ENCODE results near the gene COL4A6.

The COL4A6 gene

GRCh38 chrX:108322234-108322633, 116.0 kb downstream of the COL4A6 start:
- DNase-seq, result no peak

DNA sequence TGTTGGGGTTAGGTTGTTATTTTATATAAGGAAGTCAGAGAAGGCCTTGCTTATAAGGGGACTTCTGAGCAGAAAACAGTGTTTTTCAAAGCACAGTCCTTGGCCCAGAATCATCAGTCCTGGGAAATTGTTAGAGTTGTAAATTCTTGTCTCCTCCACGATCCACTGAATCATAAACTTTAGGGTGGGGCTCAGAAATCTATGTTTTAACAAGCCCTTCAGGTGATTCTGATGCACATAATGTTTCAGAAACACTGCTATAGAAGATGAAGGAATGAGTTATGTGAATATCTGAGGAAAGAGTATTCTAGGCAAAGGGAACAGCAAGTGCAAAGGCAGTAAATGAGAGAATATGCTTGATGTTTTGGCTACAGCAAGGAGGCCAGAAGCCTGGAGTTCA, 121.8 kb downstream of the COL4A6 start:
- no peak for DNase-seq

- no peak for DNase-seq
These were observed 124.6 kb downstream of the COL4A6 start for GRCh38 chrX:108313669-108314068.

DNA sequence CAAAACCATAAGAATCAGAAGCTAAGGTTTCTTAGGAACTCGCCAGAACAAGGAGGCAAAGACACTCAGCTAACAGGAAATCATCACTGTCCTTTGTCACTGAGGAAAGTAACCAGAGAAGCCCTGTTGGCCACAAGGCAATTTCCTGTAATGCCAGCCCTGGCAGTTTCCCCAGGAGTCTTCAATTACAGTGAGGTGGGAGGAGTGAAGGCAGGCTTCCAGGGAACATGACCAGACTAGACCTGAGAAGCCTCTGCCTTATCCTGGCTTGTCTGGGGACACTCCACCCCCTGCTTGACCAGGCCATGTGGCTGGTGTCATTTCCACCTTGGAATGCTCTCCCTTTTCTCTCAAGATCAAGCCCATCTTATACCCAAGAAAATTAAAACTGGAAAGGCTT, 125.3 kb downstream of the COL4A6 start:
- DNase-seq, result no peak

- no peak for DNase-seq
These were observed 126.2 kb downstream of the COL4A6 start for GRCh38 chrX:108312011-108312410.

DNA sequence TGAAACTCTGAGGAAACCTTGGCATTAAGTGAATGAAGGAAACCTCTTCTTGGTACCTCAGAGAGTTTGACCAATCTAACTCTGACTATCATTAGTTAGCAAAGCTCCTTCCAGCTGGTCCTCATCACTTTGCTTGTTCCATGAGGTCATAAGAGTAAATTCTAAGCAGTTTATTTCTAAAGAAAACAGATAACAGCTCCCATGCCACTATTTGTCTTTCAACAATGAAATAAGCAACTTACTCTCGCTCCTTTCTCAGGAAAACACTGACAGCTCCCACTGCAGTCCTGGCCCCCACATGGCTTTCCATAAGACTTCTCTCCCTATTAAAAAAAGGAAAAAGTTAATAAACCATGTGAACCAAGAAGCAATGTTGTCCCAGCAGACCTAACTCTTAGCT, 127.7 kb downstream of the COL4A6 start:
- DNase-seq, result no peak

DNA sequence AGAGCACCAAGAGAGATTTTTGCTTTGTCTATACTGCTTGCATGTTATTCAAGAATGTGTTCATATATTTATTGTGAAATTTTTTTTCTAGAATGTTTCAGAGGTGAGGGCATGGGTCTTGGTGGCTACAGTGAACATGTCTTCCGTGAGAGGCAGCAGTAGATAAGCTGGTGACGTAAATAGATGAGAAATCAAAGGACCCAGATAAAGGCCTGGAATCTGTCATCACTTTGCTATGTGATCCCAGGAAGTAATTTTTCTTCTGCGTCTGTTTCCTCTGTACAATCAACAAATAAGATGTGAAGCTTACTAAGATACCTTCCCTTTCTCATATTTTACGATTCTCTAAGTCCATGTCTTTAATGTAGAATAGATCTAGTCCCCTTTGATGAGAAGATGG, 129.1 kb downstream of the COL4A6 start:
- no peak for DNase-seq

DNA sequence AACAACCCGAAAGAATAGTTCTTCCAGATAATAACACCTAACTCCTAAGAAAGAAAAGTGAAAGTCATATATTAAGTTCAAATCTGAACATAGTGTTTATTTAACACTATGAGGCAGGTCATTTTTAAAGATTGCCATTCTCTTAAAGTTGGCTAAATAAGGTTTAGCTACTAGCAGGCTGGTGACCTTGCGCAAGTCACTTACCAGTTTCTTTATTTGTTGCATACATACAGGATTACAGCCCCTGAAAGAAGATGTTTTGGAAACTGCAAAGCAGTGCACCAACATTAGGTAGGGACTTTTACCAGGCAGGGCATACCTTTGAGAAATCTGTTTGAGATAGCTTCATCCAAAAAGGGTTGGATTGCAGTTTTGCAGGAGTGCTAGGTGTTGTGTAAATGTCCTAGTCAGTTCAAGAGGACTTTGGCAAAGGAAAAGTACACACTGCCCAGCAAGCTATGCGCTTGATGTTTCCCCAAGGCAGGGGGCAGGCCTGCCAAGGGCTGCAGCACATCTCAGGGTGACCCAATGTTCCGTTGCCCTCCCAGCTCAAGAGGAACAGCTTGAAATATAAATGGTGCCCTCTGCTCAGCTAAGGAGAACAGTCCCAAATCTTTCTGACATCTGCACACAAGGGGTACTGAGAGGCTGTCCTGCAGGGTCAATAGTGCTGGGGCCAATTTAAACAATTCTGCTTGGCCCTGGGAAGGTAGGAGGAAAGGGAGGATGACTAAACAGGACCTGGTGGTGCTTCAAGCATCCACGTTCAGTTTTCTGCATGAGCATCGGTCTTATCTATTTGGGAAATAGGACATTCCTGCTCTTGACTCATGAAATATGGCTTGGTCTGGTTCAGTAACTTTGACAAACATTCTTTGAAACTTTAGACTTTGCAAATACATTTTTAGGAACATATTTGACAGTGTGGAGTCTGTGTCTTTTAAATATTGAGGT, 130.8 kb downstream of the COL4A6 start:
- no peak for DNase-seq

DNA sequence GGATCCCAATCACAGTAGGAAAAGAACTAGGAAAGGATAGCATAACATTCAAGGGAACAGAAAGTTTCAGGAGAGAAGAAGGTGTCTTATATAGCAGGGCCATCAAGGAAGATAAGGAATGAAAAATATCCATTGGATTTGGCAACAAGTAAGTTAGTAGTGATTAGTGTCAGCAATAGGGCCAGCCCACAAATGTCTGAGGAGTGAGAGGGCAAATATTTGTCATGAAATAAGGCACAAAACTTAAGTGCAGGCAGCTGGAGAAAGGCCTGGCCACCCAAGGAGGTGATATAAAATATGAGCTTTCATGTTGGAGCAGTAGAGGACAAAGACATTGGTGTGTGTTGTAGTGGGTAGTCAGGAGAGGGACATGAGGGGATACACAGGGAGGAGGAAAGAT, 132.1 kb downstream of the COL4A6 start:
- DNase-seq, result no peak

DNA sequence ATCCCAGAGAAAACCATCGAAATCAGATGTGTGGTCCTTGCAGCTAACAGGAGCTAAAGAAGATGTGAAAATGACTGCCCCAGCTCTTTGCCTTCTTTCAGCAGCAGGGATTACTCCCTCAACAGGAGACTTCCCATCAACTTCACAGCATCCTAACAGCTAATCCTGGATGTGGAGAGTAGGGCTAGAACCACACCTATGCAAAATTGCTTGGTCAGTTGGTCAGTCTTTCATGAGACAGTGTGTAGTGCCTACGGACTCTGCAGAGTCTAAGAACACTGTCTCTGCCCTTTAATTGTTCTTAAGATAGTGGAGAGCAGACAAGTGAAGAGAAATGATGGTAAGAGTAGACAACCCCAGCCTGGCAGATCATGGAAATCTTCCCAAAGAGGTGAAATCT, 133.5 kb downstream of the COL4A6 start:
- no peak for DNase-seq

DNA sequence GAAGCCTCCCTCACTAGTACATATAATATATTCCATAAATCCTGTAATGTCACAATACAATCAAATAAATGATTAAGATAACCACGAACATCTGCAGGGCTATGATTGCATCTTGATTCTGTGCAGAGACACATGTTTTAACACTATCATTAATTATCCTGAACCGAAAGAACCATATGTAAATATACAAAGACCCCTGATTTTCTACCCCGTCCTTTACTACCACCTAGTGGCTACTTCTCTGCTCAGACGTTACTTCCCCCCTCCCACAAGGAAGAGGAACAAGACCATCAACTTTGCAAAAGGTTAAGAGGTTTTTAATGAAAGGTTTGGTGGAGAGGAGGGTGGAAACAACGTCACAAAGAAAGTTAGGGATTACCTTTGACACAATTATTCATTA, 134.0 kb downstream of the COL4A6 start:
- DNase-seq, result no peak

DNA sequence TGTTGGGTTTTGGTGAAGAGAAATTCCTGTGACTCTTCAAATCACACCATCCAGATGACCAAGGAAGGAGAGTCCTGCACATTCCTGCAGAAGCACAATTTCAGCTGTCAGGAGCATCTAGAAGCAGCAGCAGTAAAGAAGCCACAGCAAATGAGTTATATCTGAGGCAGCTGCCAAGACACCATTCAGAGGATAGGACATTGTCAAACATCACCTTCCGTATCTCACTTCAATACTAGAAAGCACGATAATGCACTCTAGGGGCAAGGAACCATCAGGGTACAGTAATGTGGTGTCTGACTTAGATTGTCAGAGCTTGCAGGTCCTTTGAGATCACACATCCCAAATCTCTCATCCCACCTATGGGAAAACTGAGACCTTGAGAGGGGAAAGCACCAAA, 134.5 kb downstream of the COL4A6 start:
- no peak for DNase-seq

GRCh38 chrX:108299704-108300103, 138.5 kb downstream of the COL4A6 start:
- no peak for DNase-seq

- DNase-seq, result no peak
These were observed 139.1 kb downstream of the COL4A6 start for GRCh38 chrX:108299101-108299591.

GRCh38 chrX:108298165-108298602, 140.0 kb downstream of the COL4A6 start:
- no peak for DNase-seq

DNA sequence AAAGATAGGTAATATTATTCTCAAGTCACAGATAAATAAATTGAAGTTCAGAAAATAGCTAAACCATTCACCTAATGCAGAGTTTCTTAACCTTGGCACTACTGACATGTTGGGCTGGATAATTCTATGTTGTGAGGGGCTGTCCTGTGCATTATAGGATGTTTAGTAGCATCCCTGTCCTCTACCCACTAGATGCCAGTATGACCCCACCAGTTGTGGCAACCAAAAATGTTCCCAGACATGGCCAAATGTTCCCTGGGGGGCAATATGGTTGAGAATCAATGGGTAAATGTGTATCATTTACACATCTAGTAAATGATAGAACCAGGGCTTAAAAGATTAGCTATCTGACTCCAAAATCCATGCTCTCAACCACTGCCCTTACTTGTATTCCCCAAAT, 140.9 kb downstream of the COL4A6 start:
- no peak for DNase-seq

DNA sequence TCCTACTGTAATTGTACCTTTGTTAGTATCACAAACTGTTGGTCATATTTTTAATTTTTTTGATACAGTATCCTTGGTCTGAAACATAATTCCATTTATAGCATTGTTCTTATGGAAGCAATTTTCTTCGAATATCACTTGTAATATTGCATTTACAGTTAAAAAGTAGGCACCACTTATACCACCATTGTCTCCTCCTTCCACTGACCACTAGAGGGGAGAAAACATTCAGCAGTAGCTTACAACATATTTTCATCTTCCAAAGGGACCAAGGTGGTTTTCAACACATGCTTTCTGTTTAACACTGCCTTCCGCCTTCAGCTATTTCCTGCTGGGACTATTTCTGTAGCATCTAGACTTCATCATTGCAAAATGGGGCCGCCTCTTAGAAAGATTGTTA, 146.2 kb downstream of the COL4A6 start:
- DNase-seq, result no peak

DNA sequence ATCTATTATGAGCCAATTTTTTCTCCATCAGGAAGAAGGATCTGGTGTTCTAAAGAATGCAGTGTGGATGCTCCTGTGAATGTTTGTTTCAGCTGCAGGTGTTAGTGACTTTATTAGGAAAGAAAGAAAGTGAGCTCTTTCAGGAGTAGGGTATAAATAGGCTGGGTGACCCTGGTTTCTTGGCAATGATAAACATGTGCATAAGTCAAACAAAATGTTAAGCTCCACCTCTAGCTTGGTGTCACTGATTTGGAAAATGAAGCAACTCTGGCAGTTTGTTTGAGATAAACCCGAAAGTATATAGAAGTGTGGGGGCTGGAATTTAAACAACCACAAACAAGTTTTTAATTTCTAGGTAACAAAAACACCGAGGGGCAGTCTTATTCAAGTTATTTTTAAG, 152.3 kb downstream of the COL4A6 start:
- DNase-seq, result no peak

- DNase-seq, result no peak
These were observed 152.9 kb downstream of the COL4A6 start for GRCh38 chrX:108285356-108285755.

DNA sequence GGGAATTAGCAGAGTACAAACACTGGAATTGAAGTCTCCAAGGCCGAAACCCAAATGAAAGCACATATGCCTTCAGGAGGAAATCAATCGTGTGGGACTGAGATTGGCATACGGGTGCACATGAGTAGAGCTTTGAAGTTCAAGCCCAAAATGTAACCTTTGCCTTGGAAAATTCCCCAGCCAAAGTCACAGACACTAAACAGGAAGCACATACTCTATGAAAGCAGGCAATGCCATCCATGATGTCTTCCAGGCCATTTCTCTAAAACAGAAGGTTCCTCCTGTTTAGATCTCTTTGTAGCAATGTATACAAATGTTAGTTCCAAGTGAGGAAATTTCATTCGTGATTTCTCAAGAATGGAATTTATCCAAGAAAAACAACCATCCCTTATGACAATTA, 162.5 kb downstream of the COL4A6 start:
- no peak for DNase-seq

- DNase-seq, result no peak
These were observed 166.8 kb downstream of the COL4A6 start for GRCh38 chrX:108271397-108271787.

- no peak for DNase-seq
These were observed 167.4 kb downstream of the COL4A6 start for GRCh38 chrX:108270739-108271396.

DNA sequence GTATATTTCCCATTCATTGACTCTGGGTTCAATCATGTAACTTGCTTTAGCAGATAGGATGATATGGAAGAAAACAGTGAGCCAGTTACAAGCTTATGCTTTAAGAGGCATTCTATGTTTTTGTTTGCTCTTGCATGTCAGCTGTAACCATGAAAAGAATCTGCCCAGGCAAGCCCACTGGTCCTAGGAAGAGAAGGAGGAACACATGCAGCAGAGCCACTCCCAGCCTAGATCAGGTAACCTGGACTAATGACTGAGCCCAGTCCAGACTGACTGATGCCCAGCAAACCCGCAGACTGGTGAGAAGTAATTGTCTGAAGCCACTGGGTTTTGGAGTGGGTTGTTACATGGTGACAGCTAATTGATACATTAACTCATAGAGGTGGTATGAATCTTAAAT, 167.9 kb downstream of the COL4A6 start:
- no peak for DNase-seq

GRCh38 chrX:108268434-108269080, 169.7 kb downstream of the COL4A6 start:
- no peak for DNase-seq

Measured in CD4-positive, alpha-beta T cell treated with Interleukin-1 beta for 1 hour (primary cell).